Activated CD4-positive, alpha-beta T cell treated with anti-CD3 and anti-CD28 coated beads, Interleukin-2, Interleukin-4, amounts not matched to agents 100 ng/mL and 50 ng/mL, durations not matched to agents 16 hours and 8 hours (primary cell): ENCODE data around the gene KIAA1549.
A peak's percentile ranks its signal among the peaks of the same experiment; 100 is the strongest.

ENCODE experiments used
- DNase-seq: peaks from one replicate; pipeline ENCODE4 v3.0.0-alpha.2; 2020; ENCODE audit warnings: low spot score

KIAA1549 gene

GRCh38 chr7:138882249-138882648 lies 98.9 kb downstream of the KIAA1549 start:
- peak; percentile 52 for DNase-seq

GRCh38 chr7:138881579-138882188 lies 99.5 kb downstream of the KIAA1549 start:
- no peak for DNase-seq

- no peak for DNase-seq
Observed at GRCh38 chr7:138880881-138881578, 100.2 kb downstream of the KIAA1549 start.

- no peak for DNase-seq
Observed at GRCh38 chr7:138879356-138879755, 101.8 kb downstream of the KIAA1549 start.

- no peak for DNase-seq
Observed at GRCh38 chr7:138878856-138879255, 102.3 kb downstream of the KIAA1549 start.

- DNase-seq, result no peak
Observed at GRCh38 chr7:138878051-138878450, 103.1 kb downstream of the KIAA1549 start.

- no peak for DNase-seq
Observed at GRCh38 chr7:138876326-138876725, 104.9 kb downstream of the KIAA1549 start.

- peak; percentile 86 for DNase-seq
Observed at GRCh38 chr7:138875794-138876193, 105.4 kb downstream of the KIAA1549 start.

- DNase-seq, result no peak
Observed at GRCh38 chr7:138873220-138873892, 107.8 kb downstream of the KIAA1549 start.

GRCh38 chr7:138872576-138872975 lies 108.6 kb downstream of the KIAA1549 start:
- no peak for DNase-seq

- no peak for DNase-seq
Observed at GRCh38 chr7:138871814-138872090, 109.4 kb downstream of the KIAA1549 start.

- DNase-seq, result no peak
Observed at GRCh38 chr7:138871065-138871813, 110.0 kb downstream of the KIAA1549 start.

GRCh38 chr7:138869353-138869752 lies 111.8 kb downstream of the KIAA1549 start:
- no peak for DNase-seq

- no peak for DNase-seq
Observed at GRCh38 chr7:138868711-138869110, 112.5 kb downstream of the KIAA1549 start.

- no peak for DNase-seq
Observed at GRCh38 chr7:138867744-138868143, 113.4 kb downstream of the KIAA1549 start.

GRCh38 chr7:138866353-138866752 lies 114.8 kb downstream of the KIAA1549 start:
- DNase-seq, result no peak

GRCh38 chr7:138865843-138866242 lies 115.3 kb downstream of the KIAA1549 start:
- peak; percentile 75 for DNase-seq

GRCh38 chr7:138864667-138865066 lies 116.5 kb downstream of the KIAA1549 start:
- DNase-seq, result peak; percentile 50

- no peak for DNase-seq
Observed at GRCh38 chr7:138863931-138864330, 117.3 kb downstream of the KIAA1549 start.

GRCh38 chr7:138861051-138861450 lies 120.1 kb downstream of the KIAA1549 start:
- DNase-seq, result no peak

GRCh38 chr7:138857728-138858127 lies 123.5 kb downstream of the KIAA1549 start:
- no peak for DNase-seq

GRCh38 chr7:138854115-138854645 lies 127.0 kb downstream of the KIAA1549 start:
- no peak for DNase-seq
